ENCODE data around the gene KLHL42.

The KLHL42 gene

GRCh38 chr12:27796128-27796527 is 16.1 kb downstream of the KLHL42 start:
- TF ChIP-seq ZNF274 (IDR thresholded peaks at IDR 0.05; ENCODE audit: low read depth, low read length), result no peak
- H3K4me3 ChIP-seq (ENCODE audit: low read length), result no peak overlapping the region

GRCh38 chr12:27797301-27798025 is 17.4 kb downstream of the KLHL42 start:
- TF ChIP-seq ZNF274 (IDR thresholded peaks at IDR 0.05; ENCODE audit: low read depth, low read length), result no peak

GRCh38 chr12:27800819-27801218 is 20.8 kb downstream of the KLHL42 start:
- no peak overlapping the region for H3K4me3 ChIP-seq (ENCODE audit: low read length)
- no peak for TF ChIP-seq ZNF274 (IDR thresholded peaks at IDR 0.05; ENCODE audit: low read depth, low read length)

More at GRCh38 chr12:27797301-27798025, 17.4 kb downstream of the KLHL42 start:
- no peak overlapping the region for H3K4me3 ChIP-seq (ENCODE audit: low read length)

- no peak overlapping the region for H3K4me3 ChIP-seq (ENCODE audit: low read length)
- TF ChIP-seq ZNF274 (IDR thresholded peaks at IDR 0.05; ENCODE audit: low read depth, low read length), result no peak
These were observed 21.6 kb downstream of the KLHL42 start for GRCh38 chr12:27801630-27802029.

- no peak overlapping the region for H3K4me3 ChIP-seq (ENCODE audit: low read length)
- TF ChIP-seq ZNF274 (IDR thresholded peaks at IDR 0.05; ENCODE audit: low read depth, low read length), result no peak
These were observed 22.5 kb downstream of the KLHL42 start for GRCh38 chr12:27802511-27802910.

GRCh38 chr12:27802936-27803335 is 22.9 kb downstream of the KLHL42 start:
- no peak overlapping the region for H3K4me3 ChIP-seq (ENCODE audit: low read length)
- TF ChIP-seq ZNF274 (IDR thresholded peaks at IDR 0.05; ENCODE audit: low read depth, low read length), result no peak

- no peak for TF ChIP-seq ZNF274 (IDR thresholded peaks at IDR 0.05; ENCODE audit: low read depth, low read length)
- H3K4me3 ChIP-seq (ENCODE audit: low read length), result no peak overlapping the region
These were observed 25.2 kb downstream of the KLHL42 start for GRCh38 chr12:27805238-27805637.

- no peak for TF ChIP-seq ZNF274 (IDR thresholded peaks at IDR 0.05; ENCODE audit: low read depth, low read length)
- H3K4me3 ChIP-seq (ENCODE audit: low read length), result no peak overlapping the region
These were observed 26.2 kb downstream of the KLHL42 start for GRCh38 chr12:27806259-27806658.

- no peak for TF ChIP-seq ZNF274 (IDR thresholded peaks at IDR 0.05; ENCODE audit: low read depth, low read length)
- H3K4me3 ChIP-seq (ENCODE audit: low read length), result no peak overlapping the region
These were observed 27.1 kb downstream of the KLHL42 start for GRCh38 chr12:27807063-27807703.

GRCh38 chr12:27808841-27809240 is 28.8 kb downstream of the KLHL42 start:
- no peak overlapping the region for H3K4me3 ChIP-seq (ENCODE audit: low read length)
- TF ChIP-seq ZNF274 (IDR thresholded peaks at IDR 0.05; ENCODE audit: low read depth, low read length), result no peak

GRCh38 chr12:27810756-27811155 is 30.7 kb downstream of the KLHL42 start:
- no peak for TF ChIP-seq ZNF274 (IDR thresholded peaks at IDR 0.05; ENCODE audit: low read depth, low read length)

GRCh38 chr12:27812502-27812901 is 32.5 kb downstream of the KLHL42 start:
- no peak overlapping the region for H3K4me3 ChIP-seq (ENCODE audit: low read length)
- no peak for TF ChIP-seq ZNF274 (IDR thresholded peaks at IDR 0.05; ENCODE audit: low read depth, low read length)

More at GRCh38 chr12:27810756-27811155, 30.7 kb downstream of the KLHL42 start:
- H3K4me3 ChIP-seq (ENCODE audit: low read length), result no peak overlapping the region

GRCh38 chr12:27814411-27814810 is 34.4 kb downstream of the KLHL42 start:
- H3K4me3 ChIP-seq (ENCODE audit: low read length), result no peak overlapping the region
- no peak for TF ChIP-seq ZNF274 (IDR thresholded peaks at IDR 0.05; ENCODE audit: low read depth, low read length)

- no peak overlapping the region for H3K4me3 ChIP-seq (ENCODE audit: low read length)
- TF ChIP-seq ZNF274 (IDR thresholded peaks at IDR 0.05; ENCODE audit: low read depth, low read length), result no peak
These were observed 35.0 kb downstream of the KLHL42 start for GRCh38 chr12:27814851-27815591.

- H3K4me3 ChIP-seq (ENCODE audit: low read length), result no peak overlapping the region
- no peak for TF ChIP-seq ZNF274 (IDR thresholded peaks at IDR 0.05; ENCODE audit: low read depth, low read length)
These were observed 37.7 kb downstream of the KLHL42 start for GRCh38 chr12:27817766-27818165.

All from GM08714 (cell line).